NCI-H1105 treated with DMSO at 0.1 percent for 48 hours (cell line): ENCODE measurements around the gene BCAS3.
A peak's percentile ranks its signal among the peaks of the same experiment; 100 is the strongest.
"Not testable (repeated sequence)": the region's sequence is repeated elsewhere in the genome, so short reads cannot be mapped to it uniquely, and the experiment has no call there.

Experiments used
- DNase-seq: peaks from one replicate; lab custom pipeline; 2025; lab: John Stamatoyannopoulos, UW

Gene BCAS3

GRCh38 chr17:60887614-60888028 is 210.0 kb downstream of the BCAS3 start:
- peak; percentile 45 for DNase-seq

DNA sequence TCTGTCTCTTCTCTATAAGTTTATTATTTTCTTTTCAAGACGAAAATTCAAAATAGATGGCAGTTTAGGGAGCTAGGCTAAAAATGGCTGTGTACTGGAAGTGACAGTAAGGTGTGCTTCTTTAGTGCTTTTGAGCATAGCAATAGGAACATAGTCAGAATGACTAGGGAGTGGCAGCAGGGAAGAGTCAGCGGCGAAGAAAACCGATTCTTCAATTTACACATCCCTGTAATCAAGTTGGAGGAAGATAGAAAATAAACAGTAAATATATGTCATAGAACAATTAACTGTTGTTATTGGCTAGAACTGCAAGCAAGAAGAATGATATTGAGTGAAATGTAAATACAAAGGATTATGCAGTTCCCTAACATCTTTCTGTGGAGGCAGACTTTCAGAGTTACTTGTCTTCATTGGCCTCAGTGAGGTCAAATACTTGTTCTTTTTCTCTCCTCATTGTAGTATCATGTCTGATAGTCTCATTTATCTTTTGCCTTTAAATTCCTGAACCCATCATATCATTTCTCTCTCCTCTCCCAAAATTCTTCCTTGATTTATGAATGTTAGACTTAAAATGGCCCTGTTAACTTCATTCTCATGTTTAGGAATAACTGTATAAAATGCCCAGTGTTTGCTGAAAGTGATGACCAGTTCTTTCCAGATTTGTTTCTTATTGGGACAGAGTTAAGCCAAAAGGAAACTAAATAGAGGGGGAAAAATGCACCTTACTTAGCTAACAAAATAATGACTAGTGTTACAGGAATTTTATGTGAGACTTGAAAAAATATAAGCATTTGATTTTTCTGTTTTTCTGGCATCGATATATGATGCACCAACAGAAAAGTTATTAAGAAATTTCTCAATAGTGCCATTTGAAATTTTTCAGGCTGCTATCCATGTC is 211.4 kb downstream of the BCAS3 start:
- peak; percentile 36 for DNase-seq

- DNase-seq: no peak
These were observed 213.5 kb downstream of the BCAS3 start for GRCh38 chr17:60891149-60891548.

DNA sequence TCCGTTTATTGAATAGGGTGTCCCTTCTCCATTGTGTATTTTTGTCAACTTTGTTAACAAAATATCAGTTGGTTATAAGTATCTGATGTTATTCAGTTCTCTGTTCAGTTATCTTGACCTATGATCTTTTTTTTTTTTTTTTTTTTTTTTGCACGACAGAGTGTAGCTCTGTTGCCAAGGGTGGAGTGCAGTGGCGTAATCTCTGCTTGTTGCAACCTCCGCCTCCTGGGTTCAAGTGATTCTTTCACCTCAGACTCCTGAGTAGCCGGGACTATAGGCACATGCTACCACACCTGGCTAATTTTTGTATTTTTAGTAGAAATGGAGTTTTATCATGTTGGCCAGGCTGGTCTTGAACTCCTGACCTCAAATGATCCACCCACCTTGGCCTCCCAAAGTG is 215.8 kb downstream of the BCAS3 start:
- no peak for DNase-seq

DNA sequence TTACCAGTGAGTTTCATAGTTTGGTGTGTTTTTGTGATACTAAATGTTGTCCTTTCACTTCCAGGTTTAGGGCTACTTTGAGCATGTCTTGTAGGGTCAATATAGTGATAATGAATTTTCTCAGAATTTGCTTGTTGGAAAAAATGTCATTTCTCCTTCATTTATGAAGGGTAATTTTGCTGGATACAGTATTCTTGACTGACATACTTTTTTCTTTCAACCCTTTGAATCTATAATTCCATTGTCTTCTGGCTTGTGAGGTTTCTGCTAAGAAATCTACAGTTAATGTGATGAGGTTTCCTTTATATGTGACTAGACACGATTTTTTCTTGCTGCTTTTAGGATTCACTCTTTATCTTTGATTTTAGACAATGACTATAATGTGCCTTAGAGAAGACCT is 219.3 kb downstream of the BCAS3 start:
- DNase-seq: no peak

- no peak for DNase-seq
These were observed 221.5 kb downstream of the BCAS3 start for GRCh38 chr17:60899115-60899514.

- DNase-seq: no peak
These were observed 223.0 kb downstream of the BCAS3 start for GRCh38 chr17:60900688-60901087.

DNA sequence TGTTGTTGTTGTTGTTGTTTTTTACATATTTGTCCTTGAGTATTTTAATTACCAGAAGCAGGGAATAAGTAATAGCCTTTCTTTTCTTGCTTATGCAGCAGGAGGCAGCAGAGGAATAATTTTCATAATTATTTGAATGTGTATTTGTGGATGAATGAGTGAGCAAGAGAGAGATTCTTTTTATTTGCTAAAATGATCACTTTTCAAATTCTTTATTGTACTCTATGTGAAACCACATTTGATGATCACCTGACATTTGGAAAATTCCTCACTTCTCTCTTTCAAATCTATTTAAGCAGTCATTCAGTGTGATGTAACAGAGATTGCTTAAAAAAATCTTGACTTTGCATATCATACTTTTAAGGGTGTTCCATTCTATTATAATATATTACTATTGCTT is 223.6 kb downstream of the BCAS3 start:
- DNase-seq: no peak

GRCh38 chr17:60901806-60902205 is 224.2 kb downstream of the BCAS3 start:
- DNase-seq: no peak

- DNase-seq: no peak
These were observed 224.7 kb downstream of the BCAS3 start for GRCh38 chr17:60902399-60902798.

GRCh38 chr17:60904582-60904981 is 226.9 kb downstream of the BCAS3 start:
- no peak for DNase-seq

- DNase-seq: no peak
These were observed 228.1 kb downstream of the BCAS3 start for GRCh38 chr17:60905709-60906108.

- no peak for DNase-seq
These were observed 230.7 kb downstream of the BCAS3 start for GRCh38 chr17:60908324-60908723.

GRCh38 chr17:60909405-60909804 is 231.8 kb downstream of the BCAS3 start:
- no peak for DNase-seq

DNA sequence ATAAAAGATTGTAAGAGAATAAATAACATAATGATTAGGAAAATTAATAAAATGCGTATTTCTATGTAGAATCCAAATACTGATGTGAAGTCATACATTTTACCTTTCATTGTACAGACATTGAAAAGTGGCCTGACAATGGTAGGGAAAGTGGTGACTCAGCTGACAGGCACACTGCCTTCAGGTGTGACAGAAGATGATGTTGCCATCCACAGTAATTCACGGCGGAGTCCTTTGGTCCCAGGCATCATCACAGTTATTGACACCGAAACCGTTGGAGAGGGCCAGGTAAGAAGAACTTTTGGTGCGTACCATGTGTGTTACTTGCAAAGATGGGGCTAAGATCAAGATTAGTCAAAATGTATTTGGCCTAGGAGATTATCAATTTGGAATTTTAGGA is 232.8 kb downstream of the BCAS3 start:
- DNase-seq: no peak

- DNase-seq: no peak
These were observed 236.4 kb downstream of the BCAS3 start for GRCh38 chr17:60914078-60914477.

GRCh38 chr17:60916043-60916442 is 238.4 kb downstream of the BCAS3 start:
- no peak for DNase-seq

GRCh38 chr17:60920107-60920506 is 242.5 kb downstream of the BCAS3 start:
- peak; percentile 48 for DNase-seq

DNA sequence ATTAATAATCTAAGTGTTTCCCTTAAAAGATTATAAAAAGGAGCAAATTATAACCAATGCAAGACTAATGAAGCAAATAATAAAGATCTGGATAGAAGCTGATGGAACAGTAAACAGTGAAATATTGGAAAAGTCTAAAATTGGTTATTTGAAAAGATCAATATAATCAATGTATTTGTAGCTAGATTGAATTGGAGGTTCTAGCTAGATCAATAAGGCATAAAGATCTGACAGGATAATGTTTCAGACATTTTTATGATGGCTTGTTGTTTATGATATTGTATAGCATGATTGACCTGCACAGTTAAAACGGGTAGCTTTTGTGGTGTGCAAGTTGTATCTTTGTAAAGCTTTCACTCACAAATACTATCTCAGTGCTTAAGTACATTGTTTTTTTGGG is 245.3 kb downstream of the BCAS3 start:
- DNase-seq: no peak

- no peak for DNase-seq
These were observed 249.0 kb downstream of the BCAS3 start for GRCh38 chr17:60926466-60927183.

DNA sequence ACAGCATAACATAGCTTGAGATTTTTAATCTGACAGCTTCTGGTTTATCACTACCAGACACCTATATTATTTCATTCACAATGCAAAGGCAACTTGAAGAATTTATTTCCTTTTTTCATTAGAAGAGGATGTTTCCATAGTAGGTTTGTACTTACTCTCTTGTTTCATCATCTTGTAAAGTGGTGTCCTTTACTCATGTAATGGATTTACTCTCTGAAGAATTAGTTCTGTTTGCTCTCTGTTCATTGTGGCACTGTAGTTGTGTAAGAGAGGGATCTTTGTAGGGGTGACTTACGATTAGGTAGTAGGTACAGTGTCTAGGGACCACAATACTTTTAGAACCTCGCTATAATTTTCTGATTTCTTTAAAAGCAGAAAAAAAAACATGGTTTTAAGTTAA is 256.1 kb downstream of the BCAS3 start:
- DNase-seq: no peak

DNA sequence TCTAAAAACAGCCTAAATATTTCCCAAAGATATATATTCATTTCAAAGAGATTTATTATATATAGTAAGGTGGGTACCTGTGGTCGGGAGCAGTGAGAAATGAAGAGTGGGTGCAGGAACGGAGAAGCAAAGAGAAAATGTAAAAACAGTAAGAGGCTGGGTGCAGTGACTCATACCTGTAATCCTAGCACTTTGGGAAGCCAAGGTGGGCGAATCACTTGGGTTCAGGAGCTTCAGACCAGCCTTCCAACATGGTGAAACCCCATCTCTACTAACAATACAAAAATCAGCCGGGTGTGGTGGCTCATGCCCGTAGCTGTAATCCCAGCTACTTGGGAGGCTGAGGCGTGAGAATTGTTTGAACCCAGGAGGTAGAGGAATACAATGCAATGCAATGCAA is 257.1 kb downstream of the BCAS3 start:
- no peak for DNase-seq

DNA sequence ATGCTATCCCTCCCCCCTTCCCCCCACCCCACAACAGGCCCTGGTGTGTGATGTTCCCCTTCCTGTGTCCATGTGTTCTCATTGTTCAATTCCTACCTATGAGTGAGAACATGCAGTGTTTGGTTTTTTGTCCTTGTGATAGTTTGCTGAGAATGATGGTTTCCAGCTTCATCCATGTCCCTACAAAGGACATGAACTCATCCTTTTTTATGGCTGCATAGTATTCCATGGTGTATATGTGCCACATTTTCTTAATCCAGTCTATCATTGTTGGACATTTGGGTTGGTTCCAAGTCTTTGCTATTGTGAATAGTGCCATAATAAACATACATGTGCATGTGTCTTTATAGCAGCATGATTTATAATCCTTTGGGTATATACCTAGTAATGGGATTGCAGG is 258.3 kb downstream of the BCAS3 start:
- DNase-seq: not testable (repeated sequence)
